Middle frontal gyrus (tissue), 1 donor: ENCODE data around the gene DNAJB13.

ENCODE experiments used
- DNase-seq: peaks from one replicate; pipeline ENCODE4 v3.0.0-alpha.2; 2015; ENCODE audit warnings: low spot score; ENCODE audit errors: extremely low spot score

The DNAJB13 gene

DNA sequence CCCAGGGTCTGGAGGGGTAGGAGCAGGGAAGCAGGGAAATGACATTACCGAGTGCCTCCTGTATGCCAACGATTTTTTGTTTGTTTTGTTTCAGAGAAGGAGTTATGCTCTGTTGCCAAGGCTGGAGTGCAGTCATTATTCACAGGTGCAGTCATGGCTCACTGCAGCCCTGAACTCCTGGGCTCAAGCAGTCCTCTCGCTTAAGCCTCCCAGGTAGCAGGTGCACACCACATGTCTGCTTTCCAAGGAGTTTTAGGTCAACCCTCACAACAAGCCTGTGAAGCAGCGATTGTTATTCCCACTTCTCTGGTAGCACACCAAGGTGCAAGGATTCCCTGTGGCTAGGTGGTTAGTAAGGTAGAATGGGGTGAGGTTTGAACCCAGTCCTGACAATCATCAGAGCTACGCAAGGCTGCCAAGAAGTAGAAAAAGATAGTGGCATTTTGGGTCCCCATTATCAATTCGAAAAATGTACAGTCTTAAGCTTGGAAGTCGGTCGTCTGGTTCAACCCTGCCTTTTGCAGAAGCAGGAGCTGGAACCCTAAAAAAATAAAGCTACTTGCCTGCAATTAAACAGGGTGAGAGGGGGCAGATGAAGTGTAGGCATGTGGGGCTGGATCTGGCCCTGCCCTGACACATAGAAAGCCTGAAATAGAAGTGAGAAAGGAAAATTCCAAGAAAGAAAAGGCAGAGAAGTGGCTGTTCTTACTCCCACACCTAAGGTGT is 48.9 kb downstream of the DNAJB13 start:
- DNase-seq: no peak

DNA sequence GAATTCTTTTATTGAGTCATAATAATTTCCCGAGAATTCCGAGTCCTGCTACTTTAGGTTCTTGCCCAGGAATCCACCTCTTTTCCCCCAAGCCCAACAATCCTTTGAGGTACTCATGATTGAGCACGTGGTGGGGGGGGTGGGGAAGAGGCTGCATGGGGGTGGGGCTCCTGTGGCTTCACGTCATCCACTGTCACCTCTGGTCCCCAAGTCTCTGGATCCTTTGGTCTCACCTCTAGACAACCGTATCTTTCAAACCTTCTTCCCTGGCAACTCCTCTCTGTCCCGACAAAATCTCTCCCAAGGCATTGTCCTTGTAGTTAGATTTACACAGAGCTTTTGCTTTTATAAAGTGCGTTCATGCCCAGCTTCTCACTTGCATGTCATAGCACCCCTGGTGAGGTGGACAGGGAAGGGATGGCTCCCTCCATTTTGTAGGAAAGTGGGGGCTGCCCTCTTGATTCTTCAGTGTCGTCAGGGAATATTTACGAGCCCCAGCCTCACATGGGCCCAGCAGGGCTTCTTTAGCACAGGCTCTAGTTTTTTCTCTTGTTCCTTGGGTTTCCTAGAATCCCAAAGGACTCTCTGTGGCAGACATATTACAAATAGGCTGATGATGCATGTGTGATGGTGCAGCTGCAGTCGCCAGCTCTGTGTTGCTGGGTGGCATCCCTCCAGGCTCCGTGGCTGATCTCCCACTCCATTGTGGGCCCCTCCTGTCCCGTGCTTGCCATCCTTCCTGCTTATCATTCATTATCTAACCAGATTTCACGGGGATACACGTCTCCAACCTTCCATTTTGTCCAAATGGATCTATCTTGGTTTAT is 49.7 kb downstream of the DNAJB13 start:
- no peak for DNase-seq

DNA sequence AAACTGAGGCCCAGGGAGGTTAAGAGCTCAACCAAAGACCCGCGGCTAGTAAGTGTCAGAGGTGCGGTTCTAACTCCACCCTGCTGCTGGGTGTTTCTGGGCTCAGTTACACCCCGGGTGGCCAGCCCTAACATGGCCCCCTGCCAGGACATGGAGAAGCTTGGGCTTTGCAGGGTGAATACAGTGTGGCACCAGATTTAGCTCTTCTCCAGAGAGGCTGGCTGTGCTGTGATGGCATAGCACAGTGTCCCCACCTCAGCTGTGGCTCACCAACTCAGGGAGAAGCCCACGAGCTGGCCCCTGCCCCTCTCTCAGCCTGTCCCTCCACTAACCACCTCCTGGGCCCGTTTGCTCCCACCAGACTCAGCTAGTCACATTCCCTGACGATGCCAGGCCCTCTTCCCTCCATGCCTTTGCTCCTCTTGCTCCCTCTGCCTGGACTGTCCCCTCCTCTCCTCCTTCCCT is 51.0 kb downstream of the DNAJB13 start:
- no peak for DNase-seq

DNA sequence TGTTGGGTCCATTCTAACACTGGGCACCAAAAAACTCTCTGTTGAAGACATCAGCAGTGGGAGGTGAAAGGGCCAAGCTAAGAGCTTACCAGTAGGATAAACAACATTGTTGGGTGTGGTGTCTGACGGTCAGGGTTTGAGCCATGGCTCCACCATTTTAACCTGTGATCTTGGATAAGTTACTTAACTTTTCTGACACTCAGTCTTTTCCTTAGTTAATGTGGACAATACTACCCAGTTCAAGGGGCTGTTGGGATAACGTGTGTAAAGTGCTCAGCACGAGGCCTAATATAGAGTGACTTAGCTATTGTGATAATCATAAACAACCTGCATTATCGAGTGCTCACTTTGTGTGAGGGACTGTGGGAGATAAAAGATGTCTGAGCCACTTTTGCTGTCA is 52.0 kb downstream of the DNAJB13 start:
- no peak for DNase-seq

DNA sequence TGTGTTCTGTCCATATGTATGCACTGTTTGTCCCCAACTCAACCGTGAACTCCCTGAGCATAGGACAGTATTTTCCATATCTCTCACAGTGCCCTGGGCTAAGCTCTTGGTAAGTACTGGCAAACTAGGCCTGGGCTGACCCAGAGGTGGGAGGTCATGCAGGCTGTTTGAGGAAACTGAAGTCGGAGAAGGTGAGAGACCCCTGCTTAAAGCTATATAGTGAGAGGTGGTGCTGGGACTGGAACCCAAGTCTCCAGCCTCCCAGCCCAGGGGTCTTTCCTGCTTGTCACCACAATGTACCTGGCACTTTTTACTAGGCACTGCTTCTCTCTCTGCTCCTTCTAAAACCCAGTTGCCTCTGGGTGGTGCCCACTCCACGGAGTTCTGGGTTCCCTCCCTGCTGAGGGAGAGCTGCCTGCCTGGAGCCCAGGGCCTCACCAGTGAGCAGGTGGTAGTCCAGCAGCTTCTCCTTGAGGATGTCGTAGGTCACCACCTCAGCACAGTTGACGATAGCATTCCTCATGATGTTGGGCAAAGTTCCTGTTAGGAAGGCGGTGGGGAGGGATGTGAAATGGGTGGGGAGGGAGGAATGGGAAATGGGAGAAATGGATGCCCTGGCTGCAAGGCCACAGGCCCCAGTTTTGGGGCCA is 53.3 kb downstream of the DNAJB13 start:
- DNase-seq: no peak

DNA sequence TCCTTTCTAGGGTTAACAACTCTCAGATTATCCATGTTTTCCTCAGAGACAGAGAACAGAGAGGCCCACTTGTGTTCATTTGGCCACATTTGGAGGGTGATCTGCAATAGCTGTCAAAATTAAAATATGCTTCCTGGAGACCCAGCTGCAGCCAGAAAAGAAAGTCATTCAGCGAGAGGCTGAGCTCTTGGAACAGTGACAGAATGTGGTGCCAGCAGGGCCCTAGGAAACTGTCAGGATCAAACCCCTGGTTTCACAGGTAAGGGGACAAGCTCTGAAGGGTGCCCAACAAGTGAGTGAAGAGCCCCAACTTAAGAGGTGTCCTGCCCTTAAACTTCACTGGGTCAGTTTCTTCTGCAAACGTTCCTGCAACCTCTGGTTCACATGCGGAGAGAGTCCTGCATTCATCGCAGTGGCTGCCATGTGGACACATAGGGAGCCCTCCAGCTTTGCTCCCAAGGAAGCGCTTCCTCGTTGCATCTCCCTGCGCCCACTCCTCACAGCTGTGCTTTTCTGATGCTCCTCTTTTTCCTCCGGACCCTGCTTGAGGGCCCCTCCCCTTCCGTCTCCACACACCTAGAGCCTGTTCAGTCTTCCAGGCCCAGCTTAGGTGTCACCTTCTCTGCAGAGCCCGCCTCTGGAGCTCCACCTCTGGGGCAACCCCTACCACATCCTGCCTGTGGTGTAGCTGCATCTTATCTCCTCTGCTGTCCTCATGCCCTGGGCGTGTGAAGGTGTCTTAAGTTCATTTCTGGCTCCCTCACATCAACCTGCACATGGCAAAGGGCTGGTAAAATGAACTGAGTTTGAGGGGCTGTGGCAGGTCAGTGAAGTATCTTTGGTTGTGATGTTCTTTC is 54.2 kb downstream of the DNAJB13 start:
- DNase-seq: no peak

DNA sequence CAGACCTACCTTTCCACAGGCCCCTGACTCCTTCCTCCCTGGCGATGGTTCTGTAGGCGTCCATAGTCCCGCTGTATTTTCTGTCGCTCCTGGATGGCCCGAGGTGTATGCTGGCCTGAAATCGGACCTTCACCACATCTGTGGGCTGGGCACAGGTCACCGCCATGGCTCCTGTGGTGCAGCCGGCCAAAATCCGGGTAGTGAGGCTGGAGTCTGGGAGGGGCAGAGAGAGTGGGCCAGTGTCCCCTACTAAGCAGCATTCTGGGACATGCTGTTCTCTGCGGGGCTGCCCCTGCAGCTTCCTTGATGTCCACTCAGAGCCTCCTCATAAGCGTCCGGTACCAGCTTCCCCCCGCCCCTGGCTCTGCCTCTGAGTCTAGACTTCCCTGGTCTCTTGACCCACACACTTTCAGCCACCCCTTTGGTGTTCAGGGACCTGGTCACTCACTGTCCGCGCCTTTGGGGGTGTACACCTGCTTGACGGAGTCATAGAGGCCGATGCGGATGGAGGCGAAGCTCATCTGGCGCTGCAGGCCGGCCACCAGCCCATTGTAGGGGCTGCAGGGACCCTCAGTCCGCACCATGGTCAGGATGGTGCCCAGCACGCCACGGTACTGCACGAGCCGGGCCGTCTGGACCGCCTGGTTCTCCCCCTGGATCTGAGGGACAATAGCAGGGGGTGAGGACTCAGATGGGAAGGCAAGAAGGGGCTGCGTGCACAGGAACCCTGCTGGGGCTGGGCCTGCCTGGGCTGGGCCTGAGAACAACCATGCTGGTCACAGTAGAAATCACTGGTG is 55.1 kb downstream of the DNAJB13 start:
- DNase-seq: no peak

DNA sequence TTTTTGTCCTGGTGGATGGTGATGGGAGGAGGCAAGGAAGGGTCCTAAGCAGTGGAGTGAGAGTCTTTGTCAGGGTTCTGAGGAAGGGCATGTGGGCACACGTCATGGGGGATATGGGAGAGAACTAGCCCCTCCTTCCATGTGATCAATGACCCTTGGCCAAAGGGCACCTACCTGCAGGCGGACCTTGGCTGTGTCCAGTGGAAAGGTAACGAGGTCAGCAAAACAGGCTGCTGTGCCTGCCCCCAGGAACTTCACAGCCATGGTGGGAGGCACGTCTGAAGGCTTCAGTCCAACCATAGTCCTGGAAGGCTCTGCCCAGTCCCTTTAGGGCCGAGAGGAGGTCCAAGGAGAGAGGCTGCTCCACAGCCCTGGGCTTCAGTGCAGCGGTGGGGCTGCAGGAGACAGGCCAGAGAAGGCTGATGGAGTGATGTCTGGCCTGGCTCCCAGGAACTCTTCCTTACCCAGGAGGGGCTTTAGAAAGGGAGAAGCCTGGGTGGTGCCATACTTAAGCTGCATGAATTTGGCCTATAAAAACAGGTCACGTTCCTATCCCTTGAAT is 56.0 kb downstream of the DNAJB13 start:
- no peak for DNase-seq

DNA sequence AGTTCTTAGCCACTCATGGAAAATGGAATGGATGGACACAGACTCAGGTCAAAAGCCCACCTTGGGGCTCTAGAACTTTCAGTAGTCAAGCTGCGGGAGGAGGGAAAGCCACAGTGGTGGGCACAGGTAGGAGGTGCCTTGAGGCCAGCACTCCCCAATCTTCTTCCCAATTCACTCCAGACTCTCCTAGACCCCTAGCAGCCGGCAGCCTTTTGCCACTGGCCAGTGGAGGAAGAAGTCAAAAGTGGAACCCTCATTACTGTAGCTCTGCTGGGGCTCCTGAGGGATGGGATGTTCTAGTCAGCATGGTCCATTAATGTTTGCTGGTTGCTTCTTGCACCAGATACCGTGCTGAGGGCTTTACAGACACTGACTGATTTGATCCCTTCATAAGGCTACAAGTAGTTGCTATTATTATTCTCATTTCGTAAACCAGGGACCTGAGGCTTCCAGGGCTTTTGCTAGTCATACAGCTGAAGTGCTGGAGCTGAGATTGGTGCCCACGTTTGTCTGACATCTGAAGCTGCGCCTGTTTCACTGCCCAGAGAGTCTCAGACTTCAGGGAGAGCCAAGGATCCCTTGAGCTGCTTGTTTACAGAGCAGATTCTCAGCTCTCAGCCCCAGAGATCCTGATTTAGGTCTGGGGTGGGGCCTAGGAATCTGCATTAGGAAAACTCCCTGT is 57.0 kb downstream of the DNAJB13 start:
- no peak for DNase-seq

DNA sequence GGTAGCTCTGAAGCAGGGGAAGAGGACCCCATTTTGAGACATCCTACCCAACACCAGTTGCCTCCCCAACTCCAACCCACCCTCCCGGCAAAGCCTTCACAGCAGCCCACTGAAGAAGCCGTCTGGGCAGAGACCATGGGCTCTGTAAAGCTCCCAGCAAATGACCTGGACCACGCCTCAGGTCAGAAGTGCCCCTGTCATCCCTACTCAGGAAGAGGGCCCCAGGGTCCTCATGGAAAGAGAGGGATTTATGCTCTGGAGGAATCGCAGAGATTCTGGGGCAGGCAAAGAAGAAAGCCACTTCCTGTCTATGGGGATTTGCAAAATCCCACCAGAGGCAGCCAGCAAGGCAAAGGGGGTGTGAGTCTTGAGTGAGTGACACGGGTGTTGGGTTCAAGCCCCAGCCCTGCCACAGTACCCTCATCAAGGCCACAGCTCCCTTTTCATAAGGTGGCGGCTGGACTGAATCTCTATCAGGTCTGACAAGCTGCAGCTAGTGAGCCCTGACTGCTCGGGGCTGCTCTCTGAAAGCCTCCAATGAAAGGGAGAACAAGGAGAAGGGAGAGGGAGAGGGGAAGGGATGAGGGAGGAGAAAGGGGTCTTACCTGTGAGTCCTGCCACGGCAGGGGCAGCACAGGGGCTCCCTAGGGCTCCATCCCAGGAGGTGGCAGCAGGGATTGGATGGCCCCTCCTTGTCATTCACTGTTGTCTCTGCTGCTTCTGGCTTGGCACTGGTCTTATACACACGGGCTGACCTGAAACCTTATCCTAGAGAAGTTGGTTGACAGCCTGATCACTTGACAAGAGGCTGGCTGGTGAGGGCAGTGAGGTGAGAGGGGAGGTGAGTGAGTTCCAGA is 57.8 kb downstream of the DNAJB13 start, which contains the start of gene UCP3:
Gene UCP3, minus strand, starts transcription at position 713 of the 857 bp plus-strand sequence. CDS start 2,043 bp downstream, outside the sequence.
- DNase-seq: no peak

DNA sequence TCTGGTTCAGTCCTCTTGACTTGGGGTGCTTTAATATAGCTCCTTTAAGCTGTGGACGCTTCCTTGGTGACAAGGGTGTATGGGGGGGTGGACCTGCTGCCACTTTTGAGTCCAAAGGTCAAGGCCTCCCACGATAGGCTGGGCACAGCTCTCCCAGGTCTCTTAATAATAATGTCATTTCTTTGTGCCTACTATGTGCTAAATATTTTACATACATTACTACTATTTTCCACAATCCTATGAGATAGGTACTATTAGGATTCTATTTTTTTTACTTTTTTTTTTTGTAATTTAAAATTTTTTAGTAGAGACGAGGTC is 58.4 kb downstream of the DNAJB13 start:
- no peak for DNase-seq

DNA sequence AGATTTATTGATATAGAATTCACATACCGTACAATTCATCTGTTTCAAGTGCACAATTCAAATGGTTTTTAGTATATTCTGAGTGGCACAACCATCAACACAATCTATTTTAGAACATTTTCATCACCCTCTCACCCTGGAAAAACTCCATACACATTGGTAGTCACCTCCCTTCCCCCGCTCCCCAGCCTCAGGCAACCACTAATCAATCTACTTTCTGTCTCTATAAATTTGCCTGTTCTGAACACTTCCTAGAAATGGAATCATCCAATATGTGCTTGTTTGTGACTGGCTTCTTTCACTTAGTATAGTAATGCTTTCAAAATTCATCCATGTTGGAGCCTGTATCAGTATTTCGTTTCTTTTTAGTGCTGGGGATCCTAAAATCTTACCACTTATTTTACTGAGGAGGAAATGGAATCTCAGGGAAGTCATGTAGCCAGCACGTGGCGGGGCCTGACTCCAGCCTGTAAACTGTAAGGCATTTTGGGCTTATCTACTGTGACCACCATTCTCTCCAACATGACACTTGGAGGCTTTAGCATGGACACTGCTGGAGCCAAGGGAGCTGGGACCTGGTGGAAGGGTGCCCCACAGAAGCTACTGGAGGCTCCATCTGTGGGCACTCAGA is 59.0 kb downstream of the DNAJB13 start:
- no peak for DNase-seq

DNA sequence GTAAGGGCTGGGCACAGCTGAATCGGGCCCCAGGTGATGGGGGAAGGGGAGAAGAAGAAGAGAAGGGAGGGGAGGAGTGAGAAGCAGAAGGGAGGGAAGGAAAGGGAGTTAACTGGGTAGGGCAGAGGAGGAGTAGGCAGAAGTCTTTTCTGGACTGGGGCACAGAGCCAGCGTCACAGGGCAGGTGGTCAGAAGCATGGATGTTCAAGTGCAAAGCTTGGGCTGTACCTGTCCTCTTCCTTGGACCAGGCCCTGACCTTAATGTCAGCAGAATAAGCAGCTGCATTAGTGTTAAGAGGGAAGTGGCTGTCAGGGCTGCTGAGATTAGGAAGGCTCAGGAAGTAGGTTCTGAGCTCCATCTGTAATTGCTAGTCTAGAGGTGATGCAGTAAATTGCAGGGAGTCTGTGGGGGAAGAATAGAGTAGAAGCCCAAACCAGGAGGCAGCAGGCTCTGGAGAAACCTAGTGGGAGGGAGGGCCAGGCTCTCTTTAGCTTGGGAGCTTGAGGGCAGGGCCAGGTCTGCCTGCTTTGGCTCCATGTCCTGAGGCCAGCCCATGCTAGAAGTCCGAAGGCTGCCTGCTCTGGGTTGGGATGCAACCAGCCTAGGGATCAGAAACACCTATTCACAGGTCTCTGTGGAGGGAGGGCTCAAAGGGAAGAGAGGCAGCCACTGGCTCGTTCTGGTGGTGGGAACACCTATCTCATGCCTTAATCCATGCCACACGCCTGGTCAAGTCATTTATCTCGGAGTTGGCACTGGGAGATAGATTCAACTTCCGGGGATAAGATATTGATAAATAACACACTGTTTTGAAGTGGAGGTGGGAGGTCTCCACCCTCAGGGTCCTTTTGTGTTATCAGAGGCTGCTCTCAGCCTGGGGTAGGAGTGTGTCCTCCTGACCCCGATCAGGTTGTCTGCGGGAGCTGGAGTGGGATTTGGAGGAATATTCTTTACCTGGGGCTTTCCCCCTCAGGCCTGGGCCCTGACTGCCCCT is 59.8 kb downstream of the DNAJB13 start:
- no peak for DNase-seq

DNA sequence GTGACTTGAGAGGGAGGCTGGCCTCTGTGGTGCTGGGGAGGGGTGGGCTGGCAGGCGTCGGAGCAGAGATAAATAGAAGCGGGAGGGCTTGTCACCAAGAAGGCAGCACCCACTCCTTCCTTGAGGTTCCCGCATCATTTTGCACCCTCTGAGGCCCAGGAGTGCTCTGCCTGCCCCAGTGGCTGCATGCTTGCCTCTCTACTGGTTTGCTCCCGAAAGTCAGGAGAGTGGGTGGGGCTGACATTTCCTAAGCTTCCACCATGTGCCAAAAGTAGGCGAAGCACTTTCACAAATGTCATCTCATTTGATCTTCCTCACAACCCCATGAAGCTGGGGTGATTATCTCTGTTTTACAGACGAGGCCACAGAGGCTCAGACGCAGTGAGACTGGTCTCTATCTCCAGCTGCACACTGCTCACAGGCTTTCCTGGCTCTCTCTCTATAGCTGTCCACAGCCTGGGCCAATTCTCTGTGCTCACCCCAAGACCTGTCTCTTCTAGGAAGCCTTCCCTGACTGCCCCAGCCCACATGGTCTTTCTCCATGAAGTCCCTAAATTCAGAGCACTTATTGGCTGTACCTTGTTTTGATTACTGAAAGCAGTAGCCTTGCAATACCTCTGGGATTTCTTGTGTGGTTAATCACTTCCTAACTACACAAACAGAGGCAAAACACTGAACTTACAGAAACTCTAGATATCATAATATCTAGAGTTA is 60.7 kb downstream of the DNAJB13 start:
- DNase-seq: no peak

DNA sequence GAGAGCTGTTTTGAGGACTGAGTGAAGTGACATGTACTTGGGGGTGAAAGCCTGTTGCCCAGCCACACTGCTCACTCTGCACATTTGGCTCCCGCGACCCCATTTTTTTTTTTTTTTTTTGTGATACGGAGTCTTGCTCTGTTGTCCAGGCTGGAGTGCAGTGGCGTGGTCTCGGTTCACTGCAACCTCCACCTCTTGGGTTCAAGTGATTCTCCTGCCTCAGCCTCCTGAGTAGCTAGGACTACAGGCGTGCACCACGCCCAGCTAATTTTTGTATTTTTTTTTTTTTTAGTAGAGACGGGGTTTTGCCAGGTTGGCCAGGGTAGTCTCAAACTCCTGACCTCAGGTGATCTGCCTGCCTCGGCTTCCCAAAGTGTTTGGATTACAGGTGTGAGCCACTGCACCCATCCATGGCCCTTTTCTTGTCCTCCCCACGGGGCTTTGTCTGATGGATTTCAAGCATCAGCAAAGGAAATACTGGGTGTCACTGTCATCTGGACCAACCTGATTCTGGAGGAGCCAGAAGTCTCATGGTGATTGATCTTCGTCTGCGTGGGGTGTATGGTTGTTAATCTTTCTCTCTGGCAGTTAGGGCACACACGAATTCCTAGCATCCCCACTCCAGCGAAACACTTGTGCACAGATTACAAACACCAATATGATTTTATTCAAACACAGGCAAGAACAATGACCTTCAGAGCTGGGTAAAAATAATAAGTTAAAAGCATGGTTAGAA is 61.4 kb downstream of the DNAJB13 start:
- DNase-seq: no peak

DNA sequence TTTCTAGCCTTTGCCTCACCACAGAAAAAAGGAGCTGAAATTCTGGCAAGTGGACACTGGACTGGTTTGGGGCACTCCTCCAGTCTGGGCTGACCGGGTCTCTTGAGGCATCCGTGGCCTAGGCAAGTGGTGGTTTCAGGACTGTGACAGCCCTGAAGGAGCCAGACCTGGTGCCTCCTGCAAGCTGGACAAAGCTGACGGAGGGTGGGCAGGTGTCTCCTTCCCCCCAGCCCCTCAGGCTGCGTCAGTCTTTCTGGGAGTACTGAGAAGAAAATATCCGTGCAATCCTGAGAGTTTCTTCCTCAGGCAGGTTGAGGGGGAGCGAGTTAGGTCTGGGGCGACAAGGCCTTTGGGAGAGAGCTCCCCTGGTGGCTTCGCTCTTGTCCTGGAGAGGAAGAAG is 62.3 kb downstream of the DNAJB13 start:
- DNase-seq: no peak
